HG03139 (cell line): ENCODE measurements around the gene ANKRD12.
"Not testable (repeated sequence)": the region's sequence is repeated elsewhere in the genome, so short reads cannot be mapped to it uniquely, and the experiment has no call there.

Experiments
- ATAC-seq: cut with Tn5 transposase; IDR thresholded peaks from one replicate; pipeline ENCODE4 v1.9.1; 2021; ENCODE audit not compliant: unreplicated experiment

Gene ANKRD12

GRCh38 chr18:9223356-9223755 lies 86.8 kb downstream of the ANKRD12 start:
- ATAC-seq = no peak

GRCh38 chr18:9226463-9226862 lies 89.9 kb downstream of the ANKRD12 start:
- ATAC-seq = no peak

DNA sequence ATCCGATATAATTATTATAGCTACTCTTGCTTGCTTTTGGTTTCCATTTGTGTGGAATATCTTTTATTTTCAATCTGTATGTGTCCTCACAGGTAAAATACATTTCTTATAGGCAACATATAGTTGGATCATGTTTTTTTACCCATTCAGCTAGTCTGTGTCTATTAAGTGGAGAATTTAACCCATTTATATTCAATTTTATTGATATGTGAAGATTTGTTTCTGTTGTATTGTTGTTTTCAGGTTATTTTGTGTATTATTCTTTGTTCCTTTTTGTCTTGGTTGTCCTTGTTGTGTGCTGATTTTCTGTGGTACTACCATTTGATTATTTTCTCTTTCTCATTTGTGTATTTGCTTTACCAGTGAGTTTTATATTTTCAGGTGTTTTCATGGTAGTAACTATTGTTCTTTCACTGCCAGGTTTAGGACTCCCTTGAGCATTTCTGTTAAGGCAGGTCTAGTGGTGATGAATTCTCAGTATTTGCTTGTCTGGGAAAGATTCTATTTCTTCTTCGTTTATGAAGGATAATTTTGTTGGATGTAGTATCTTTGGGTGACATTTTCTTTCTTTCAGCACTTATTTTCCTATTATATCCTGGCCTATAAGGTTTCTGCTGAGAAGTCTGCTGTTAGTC lies 95.4 kb downstream of the ANKRD12 start:
- no peak for ATAC-seq

GRCh38 chr18:9232977-9233376 lies 96.4 kb downstream of the ANKRD12 start:
- no peak for ATAC-seq

GRCh38 chr18:9233771-9234440 lies 97.3 kb downstream of the ANKRD12 start:
- no peak for ATAC-seq

- no peak for ATAC-seq
These were observed 97.9 kb downstream of the ANKRD12 start for GRCh38 chr18:9234528-9234927.

DNA sequence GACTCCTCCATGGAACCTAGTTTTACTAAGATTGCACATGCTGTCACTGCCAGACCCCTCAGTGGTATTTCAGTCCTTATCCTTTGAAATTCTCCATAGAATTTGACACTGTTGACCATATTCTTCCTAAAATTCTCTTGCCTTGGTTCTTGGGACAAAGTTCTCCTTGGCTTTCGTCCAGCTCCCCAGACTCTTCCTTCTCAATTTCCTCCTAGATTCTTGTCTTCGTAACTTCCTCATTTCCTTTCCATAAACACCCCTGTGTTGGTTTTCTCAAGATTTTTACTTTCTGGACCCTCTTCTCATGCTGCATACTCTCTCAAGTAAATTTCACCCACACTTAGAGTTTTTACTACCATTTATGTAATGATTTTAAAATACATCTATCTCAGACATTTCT lies 101.4 kb downstream of the ANKRD12 start:
- no peak for ATAC-seq

DNA sequence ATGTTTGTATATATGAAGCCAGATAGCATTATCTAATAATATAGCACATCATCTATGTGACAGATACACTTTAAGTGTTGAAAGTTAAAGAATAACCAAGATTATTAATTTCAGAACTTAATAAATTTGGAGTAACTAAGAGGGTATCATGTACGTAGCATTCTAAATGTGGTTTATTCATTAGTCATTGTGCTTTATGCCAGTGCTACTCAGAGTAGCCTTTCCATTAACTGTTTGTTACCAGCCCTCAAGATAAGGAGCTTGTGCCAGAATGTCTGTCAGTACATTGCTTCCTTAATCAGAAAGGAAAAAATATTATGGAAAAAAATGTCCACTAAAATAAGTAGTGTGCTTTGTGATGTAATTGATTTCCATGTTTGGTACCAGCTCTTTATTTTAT lies 103.1 kb downstream of the ANKRD12 start:
- no peak for ATAC-seq

DNA sequence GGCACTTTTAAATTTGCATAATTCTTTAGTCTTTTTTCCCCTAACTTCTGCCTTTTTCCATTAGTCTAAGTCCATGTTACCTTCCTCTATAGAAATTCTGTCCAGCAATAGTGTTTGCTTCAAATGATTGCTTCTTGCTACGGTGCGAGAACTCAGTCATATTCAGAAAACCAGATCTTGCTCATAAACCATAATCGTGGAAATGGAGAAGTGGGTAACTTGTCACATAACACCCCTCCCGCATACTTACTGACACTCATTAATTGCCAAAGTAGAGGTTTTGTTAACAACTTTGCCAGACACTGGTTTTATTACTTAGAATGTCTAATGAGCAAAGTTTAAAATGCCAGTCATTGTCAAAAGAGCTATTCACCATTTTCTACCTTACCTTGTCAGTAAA lies 103.7 kb downstream of the ANKRD12 start:
- ATAC-seq = no peak

- ATAC-seq = no peak
These were observed 106.4 kb downstream of the ANKRD12 start for GRCh38 chr18:9243029-9243428.

DNA sequence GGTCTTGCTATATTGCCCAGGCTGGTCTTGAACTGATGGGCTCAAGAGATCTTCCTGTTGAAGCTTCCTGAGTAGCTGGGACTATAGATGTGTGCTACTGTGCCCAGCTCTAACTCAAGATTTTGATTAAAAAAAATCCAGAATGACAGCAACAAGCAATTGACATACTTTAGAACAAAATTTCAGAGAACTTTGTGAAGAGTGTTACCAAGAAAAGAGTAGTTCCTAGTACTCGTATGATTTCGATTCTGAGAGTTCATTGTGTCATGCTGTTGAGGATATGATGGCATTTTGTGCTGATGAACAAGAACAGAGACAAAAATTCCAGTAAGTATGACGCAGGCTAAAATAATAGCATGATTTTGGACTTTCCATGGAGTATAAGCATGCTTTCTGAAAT lies 107.8 kb downstream of the ANKRD12 start:
- no peak for ATAC-seq

DNA sequence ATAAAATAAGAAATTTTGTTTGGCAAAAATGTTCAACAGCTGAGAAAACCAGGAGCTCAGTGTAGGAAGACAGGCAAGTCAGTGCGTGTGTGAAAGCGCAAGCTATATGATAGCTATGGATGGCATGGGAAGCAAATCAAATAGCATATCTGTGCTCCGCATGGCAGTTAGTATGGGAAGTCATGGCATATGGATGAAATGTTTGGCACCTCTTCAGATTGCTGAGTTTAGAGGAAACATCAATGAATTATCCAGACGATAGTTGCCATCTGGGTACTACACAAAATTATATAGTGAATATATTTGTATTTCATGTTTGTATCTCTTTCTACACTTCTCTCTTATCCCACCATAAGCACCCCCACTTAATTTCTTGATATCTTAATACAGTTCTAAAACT lies 112.1 kb downstream of the ANKRD12 start:
- no peak for ATAC-seq

- ATAC-seq = no peak
These were observed 112.7 kb downstream of the ANKRD12 start for GRCh38 chr18:9249254-9249653.

GRCh38 chr18:9259173-9259572 lies 122.6 kb downstream of the ANKRD12 start:
- no peak for ATAC-seq

- ATAC-seq = no peak
These were observed 124.1 kb downstream of the ANKRD12 start for GRCh38 chr18:9260388-9261380.

DNA sequence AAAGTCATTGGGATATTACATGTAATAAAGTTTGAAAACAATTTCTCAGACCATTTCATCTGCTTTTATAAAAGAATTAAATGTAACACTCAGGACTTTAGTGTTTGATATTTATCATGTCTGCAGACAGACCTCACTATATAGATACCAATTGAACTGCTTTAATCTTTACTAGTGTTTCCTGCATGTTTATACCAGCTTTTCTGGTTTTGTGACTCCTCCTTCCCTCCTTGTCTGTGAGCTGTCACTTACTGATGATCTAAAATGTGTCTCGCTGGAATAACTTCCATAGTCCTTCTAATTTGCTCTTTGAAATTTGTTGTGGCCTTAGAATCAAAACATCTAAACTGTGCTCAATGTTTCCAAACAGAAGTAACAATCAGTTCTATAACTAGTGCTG lies 126.7 kb downstream of the ANKRD12 start:
- no peak for ATAC-seq

DNA sequence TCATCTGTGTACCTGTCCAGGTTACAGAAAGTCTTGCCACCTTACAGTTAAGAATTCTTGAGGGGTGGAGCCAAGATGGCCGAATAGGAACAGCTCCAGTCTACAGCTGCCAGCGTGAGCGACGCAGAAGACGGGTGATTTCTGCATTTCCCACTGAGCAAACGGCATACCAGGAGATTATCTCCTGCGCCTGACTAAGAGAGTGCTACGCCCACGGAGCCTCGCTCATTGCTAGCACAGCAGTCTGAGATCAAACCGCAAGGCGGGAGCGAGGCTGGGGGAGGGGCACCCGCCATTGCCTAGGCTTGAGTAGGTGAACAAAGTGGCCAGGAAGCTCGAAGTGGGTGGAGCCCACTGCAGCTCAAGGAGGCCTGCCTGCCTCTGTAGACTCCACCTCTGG lies 128.2 kb downstream of the ANKRD12 start:
- not testable (repeated sequence) for ATAC-seq

DNA sequence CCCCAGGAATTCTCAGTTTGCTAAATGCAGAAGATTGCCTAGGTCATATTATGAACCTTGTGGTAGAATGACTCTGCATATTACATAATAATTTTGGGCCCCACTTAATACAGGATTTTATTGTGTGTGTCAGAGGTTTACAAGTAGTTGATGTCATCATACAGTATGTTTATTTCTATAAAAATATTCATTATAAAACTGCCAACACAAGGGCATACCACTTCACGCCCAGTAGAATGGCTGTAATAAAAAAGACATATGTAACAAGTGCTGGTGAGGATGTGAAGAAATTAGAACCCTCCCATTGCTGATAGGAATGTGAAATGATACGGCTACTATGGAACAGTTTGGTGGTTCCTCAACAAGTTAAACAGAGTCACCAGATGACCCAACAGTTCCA lies 136.6 kb downstream of the ANKRD12 start:
- no peak for ATAC-seq

GRCh38 chr18:9275890-9276289 lies 139.3 kb downstream of the ANKRD12 start:
- no peak for ATAC-seq

DNA sequence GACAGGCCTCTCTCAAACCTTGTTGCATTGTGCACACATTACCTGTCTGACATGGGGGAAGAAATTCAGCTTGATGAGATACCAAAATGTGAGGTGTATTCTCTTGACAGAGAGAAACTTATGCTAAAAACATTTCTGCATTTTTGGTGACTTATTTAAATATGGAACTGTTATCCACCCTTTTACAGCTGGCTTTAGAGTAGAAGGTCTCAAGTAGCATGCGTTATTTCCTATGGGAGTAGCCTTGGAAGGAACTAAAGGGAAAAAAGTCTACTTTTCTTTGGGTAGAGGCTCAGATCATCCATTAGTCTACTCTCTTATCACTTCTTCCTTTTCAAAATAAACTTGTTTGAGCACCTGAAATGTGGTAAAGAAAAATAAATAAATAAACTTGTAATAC lies 141.4 kb downstream of the ANKRD12 start:
- no peak for ATAC-seq

GRCh38 chr18:9280849-9281248 lies 144.3 kb downstream of the ANKRD12 start:
- ATAC-seq = no peak

DNA sequence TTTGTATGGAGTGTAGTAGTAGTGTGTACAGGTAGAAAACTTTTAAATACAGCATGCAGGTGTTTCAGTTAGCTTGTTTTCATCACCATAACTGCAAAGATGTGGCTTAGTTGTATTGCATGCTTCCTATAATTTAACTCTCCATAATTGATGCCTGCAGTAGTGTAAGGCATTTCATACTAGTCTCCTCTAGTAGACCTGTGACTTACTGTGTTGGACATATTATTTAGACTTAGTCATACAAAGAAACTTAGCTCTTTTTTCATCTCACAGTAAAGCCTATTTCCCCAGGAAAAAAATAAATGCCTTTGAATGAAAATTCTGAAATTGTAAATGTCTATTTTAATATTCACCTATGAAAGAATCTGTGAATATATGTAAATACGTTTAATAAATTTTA lies 145.2 kb downstream of the ANKRD12 start:
- ATAC-seq = no peak
